Measurements from ENCODE around the gene ADGRV1.
"Not testable (repeated sequence)": the region's sequence is repeated elsewhere in the genome, so short reads cannot be mapped to it uniquely, and the experiment has no call there.

Gene ADGRV1

DNA sequence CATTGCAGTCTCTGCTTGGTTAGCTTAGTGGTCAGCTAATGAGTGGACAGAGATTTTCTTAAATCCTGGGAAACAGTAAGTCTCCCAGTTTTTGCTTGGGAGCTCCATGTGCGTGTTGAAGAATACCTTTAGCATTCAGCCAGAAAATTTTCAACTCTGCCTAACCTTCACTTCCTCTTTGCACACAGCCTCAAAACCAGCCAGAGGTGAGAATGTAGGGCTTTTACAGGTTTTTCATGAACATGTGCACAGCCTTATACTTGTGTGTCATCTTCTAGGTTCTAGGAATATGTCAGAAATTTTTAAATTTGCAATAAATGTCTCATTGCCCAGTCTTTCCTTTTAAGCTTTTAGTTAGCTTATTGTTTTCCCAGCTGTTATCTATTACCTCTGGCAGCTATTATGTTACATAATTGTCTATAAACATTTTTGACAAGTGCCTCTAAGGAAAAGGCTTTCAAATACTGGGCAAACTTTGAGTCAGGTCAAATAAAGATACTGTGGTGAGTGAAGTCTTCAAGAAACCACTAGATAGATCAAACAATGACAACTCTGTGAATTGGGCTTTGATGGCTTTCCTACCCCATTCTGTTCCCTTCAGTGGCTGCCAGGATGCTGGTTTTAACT lies 12.7 kb downstream of the ADGRV1 start:
- TF ChIP-seq, protein P1, sequence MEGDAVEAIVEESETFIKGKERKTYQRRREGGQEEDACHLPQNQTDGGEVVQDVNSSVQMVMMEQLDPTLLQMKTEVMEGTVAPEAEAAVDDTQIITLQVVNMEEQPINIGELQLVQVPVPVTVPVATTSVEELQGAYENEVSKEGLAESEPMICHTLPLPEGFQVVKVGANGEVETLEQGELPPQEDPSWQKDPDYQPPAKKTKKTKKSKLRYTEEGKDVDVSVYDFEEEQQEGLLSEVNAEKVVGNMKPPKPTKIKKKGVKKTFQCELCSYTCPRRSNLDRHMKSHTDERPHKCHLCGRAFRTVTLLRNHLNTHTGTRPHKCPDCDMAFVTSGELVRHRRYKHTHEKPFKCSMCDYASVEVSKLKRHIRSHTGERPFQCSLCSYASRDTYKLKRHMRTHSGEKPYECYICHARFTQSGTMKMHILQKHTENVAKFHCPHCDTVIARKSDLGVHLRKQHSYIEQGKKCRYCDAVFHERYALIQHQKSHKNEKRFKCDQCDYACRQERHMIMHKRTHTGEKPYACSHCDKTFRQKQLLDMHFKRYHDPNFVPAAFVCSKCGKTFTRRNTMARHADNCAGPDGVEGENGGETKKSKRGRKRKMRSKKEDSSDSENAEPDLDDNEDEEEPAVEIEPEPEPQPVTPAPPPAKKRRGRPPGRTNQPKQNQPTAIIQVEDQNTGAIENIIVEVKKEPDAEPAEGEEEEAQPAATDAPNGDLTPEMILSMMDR (conservative IDR thresholded peaks at IDR 0.05; ENCODE audit: low read depth, low read length), result no peak
- no peak for DNase-seq (ENCODE audit: low read depth)
- H3K4me3 ChIP-seq (ENCODE audit: low read depth, low read length), result no peak overlapping the region

DNA sequence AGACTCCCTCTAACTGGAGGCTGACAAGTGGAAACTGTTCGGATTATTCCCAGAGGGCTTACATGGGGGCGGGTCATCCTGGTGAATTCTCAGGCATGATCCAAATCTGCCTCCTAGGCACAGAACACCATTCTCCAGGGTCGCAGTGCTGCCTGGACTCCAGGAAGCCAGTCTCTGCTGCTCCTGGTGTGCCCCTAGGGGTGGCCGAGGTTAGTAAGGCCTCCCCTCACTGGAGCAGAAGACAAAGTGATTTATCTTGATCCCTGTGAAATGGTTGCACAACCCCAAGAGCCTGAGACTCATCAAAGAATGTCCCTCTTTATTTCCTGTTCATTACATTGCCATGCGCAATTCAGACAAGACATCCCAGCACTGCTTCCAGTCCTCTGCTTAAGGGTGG lies 17.1 kb downstream of the ADGRV1 start:
- no peak overlapping the region for H3K4me3 ChIP-seq (ENCODE audit: low read depth, low read length)
- no peak for DNase-seq (ENCODE audit: low read depth)
- TF ChIP-seq, protein P1 (conservative IDR thresholded peaks at IDR 0.05; ENCODE audit: low read depth, low read length), result no peak

DNA sequence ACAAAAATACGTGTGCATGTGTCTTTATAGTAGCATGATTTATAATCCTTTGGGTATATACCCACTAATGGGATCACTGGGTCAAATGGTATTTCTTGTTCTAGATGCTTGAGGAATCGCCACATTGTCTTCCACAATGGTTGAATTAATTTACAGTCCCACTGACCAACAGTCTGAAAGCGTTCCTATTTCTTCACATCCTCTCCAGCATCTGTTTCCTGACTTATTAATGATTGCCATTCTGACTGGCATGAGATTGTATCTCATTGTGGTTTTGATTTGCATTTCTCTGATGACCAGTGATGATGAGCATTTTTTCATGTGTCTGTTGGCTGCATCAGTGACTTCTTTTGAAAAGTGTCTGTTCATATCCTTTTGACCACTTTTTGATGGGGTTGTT lies 18.0 kb downstream of the ADGRV1 start:
- H3K4me3 ChIP-seq (ENCODE audit: low read depth, low read length); DNase-seq (ENCODE audit: low read depth): not testable (repeated sequence)

DNA sequence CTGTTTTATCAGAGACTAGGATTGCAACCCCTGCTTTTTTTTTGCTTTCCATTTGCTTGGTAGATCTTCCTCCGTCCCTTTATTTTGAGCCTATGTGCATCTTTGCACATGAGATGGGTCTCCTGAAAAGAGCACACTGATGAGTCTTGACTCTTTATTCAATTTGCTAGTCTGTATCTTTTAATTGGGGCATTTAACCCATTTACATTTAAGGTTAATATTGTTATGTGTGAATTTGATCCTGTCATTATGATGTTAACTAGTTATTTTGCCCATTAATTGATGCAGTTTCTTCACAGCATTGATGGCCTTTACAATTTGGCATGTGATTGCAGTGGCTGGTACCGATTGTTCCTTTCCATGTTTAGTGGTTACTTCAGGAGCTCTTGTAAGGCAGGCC lies 21.3 kb downstream of the ADGRV1 start:
- not testable (repeated sequence) for H3K4me3 ChIP-seq (ENCODE audit: low read depth, low read length); DNase-seq (ENCODE audit: low read depth)

DNA sequence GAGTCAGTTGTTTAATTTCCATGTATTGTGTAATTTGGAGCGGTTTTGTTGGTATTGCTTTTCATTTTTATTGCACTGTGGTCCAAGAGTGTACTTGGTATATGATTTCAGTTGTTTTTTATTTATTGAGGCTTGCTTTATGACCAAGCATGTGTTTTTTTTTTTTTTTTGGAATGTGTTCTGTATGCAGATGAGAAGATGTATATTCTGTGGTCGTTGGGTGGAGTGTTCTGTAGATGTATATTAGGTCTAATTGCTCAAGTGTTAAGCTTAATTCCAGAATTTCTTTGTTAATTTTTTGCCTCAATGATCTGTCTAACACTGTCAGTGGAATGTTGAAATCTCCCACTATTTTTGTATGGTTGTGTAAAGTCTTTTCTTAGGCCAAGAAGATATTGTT lies 23.4 kb downstream of the ADGRV1 start:
- no peak overlapping the region for H3K4me3 ChIP-seq (ENCODE audit: low read depth, low read length)
- TF ChIP-seq, protein P1 (conservative IDR thresholded peaks at IDR 0.05; ENCODE audit: low read depth, low read length), result no peak
- DNase-seq (ENCODE audit: low read depth), result no peak

DNA sequence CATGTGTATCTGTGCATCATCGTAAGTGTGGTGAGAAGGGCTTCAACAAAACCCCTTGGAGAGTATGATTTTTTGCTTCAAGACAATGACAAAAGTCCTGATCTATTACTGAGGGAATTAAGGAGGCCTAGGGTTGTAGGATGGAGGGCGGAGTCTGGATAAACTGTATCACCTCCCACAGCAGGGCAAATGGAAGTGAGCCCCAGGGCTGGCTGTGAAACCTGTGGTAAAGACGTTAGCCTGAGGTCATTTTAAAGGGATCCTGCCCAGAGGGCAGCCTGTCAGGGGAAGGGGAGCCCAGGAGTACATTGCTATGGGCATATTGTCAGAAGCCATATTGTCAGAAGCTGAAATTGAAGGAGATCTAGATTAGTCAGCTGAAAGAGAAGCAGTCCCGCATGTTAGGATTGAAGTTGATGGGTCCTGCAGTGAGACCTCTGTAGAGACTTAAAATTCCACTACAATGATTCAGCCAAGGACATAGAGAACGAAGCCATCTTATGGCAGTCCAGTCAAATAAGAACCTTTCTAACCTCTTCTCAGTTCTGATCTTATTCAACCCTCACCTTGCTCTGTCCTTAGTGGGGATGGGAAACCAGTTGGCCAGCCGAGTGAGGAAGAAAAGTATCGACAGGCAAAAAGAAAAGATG lies 26.9 kb downstream of the ADGRV1 start:
- TF ChIP-seq, protein P1 (conservative IDR thresholded peaks at IDR 0.05; ENCODE audit: low read depth, low read length), result no peak
- no peak overlapping the region for H3K4me3 ChIP-seq (ENCODE audit: low read depth, low read length)
- no peak for DNase-seq (ENCODE audit: low read depth)

DNA sequence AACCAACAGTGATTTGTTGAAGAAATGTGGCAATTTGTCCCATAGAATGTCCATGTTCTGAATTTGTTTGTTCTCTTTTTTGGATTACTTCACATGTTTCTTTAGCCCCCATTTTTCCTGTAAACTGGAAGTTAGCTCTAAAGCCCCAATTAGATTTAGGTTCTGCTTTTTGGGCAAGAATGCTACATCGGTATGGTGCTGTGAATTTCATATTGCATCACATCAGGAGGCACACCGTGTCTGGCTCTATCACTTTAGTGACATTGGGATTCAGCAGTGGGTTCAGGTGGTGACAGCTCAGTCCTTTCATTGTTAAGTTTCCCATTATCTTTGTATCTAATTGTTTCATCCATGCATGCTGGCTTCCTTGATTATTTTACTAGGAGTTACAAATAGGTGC lies 27.9 kb downstream of the ADGRV1 start:
- DNase-seq (ENCODE audit: low read depth), result no peak
- TF ChIP-seq, protein P1 (conservative IDR thresholded peaks at IDR 0.05; ENCODE audit: low read depth, low read length), result no peak
- no peak overlapping the region for H3K4me3 ChIP-seq (ENCODE audit: low read depth, low read length)

DNA sequence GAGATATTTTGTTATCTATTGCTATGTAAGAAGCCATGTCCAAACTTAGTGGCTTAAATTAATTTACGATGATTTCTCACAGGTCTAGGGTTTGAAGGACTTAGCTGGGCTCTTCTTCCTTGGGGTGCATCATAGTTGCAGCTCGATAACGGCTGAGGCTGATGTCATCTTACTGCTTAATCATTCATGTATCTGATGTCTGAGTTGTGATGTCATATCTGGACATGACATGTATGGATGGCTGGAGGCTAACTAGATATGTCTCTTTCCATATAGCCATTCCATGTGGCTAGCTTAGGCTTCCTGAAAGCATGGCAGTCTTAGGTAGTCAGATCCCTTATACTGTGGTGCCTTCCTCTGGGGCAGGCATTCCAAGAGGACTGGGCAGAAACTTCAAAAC lies 31.6 kb downstream of the ADGRV1 start:
- TF ChIP-seq, protein P1 (conservative IDR thresholded peaks at IDR 0.05; ENCODE audit: low read depth, low read length), result no peak
- no peak for DNase-seq (ENCODE audit: low read depth)
- H3K4me3 ChIP-seq (ENCODE audit: low read depth, low read length), result no peak overlapping the region

DNA sequence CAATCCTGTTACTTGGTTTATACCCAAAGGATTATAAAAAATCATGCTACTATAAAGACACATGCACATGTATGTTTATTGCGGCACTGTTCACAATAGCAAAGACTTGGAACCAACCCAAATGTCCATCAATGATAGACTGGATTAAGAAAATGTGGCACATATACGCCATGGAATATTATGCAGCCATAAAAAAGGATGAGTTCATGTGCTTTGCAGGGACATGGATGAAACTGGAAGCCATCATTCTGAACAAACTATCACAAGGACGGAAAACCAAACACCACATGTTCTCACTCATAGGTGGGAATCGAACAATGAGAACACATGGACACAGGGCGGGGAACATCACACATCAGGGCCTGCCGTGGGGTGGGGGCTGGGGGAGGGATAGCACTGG lies 34.5 kb downstream of the ADGRV1 start:
- not testable (repeated sequence) for H3K4me3 ChIP-seq (ENCODE audit: low read depth, low read length)

DNA sequence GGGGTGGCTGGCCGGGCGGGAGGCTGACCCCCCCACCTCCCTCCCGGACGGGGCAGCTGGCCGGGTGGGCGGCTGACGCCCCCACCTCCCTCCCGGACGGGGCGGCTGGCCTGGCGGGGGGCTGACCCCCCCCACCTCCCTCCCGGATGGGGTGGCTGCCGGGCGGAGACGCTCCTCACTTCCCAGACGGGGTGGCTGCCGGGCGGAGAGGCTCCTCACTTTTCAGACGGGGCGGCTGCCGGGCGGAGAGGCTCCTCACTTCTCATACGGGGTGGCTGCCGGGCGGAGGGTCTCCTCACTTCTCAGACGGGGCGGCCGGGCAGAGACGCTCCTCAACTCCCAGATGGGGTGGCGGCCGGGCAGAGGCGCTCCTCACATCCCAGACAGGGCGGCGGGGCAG lies 37.2 kb downstream of the ADGRV1 start:
- not testable (repeated sequence) for DNase-seq (ENCODE audit: low read depth); H3K4me3 ChIP-seq (ENCODE audit: low read depth, low read length)

More for the DNA sequence above, 34.5 kb downstream of the ADGRV1 start:
- not testable (repeated sequence) for DNase-seq (ENCODE audit: low read depth)

Measured in choroid plexus epithelial cell (primary cell).